Large intestine (tissue), 3 donors: ENCODE data around the gene CMTM1. TPM values are rescaled to one million over a fixed set of nuclear protein-coding genes. Genes with fewer than 3 reads are reported as not detected.

Experiments
- DNase-seq, 2 donors: peaks; one replicate each; pipeline versions ENCODE4 v3.0.0 to v3.0.0-alpha.2; 2013
- H3K27ac ChIP-seq: one replicate; pipeline ENCODE4 v1.5.1; 2013; ENCODE audit warnings: low read length
- H3K27me3 ChIP-seq: 2 replicates; pipeline ENCODE4 v1.6.1; 2013; ENCODE audit warnings: low read length; ENCODE audit not compliant: control insufficient read depth, insufficient read depth
- H3K36me3 ChIP-seq: 2 replicates; pipeline ENCODE4 v1.6.1; 2013; ENCODE audit warnings: low read length; ENCODE audit not compliant: control insufficient read depth, insufficient read depth
- H3K4me1 ChIP-seq: one replicate; pipeline ENCODE4 v1.6.1; 2013; ENCODE audit warnings: low read length; ENCODE audit not compliant: control insufficient read depth, insufficient read depth
- H3K4me3 ChIP-seq: one replicate; pipeline ENCODE4 v1.5.1; 2013; ENCODE audit warnings: low read length
- H3K9me3 ChIP-seq: one replicate; pipeline ENCODE4 v1.6.1; 2013; ENCODE audit warnings: mild to moderate bottlenecking, low read depth, low read length, moderate library complexity; ENCODE audit not compliant: control insufficient read depth
- WGBS: methylation state at CpG from one replicate; pipeline ENCODE4 v1.1.5; 2013; ENCODE audit warnings: low lambda C conversion rate; ENCODE audit not compliant: insufficient coverage; 5-methylcytosine and 5-hydroxymethylcytosine counted together
- polyA plus RNA-seq: library from polyadenylated mRNA; unstranded; fragments of 120-200 nt; gene quantifications from one replicate; pipeline ENCODE4 v1.2.1, GENCODE V29; 2013

The CMTM1 gene
- polyA plus RNA-seq, 1 donor, result 3.4 TPM

- H3K4me3 ChIP-seq, result no peak overlapping the region
- H3K27ac ChIP-seq, result peak overlapping the region; percentile 83
- peaks cover 4% of the 10 kb centered on the region for H3K9me3 ChIP-seq
- DNase-seq, result peak; percentile 23 to 49
- no peaks in the 10 kb centered on the region for H3K27me3 ChIP-seq
- H3K4me1 ChIP-seq, result peaks cover 29% of the 10 kb centered on the region
- H3K36me3 ChIP-seq, result peaks cover 4% of the 10 kb centered on the region
- 100% methylated on average over 1 of the region's 6 CpGs for WGBS
Measured at GRCh38 chr16:66551348-66551759, 14.9 kb upstream of the CMTM1 start.

GRCh38 chr16:66551788-66552285, 14.4 kb upstream of the CMTM1 start:
- peaks cover 29% of the 10 kb centered on the region for H3K4me1 ChIP-seq
- WGBS, result 86% methylated on average over 1 of the region's 8 CpGs
- peak overlapping the region; percentile 65 for H3K4me3 ChIP-seq
- H3K27ac ChIP-seq, result peak overlapping the region; percentile 83
- peaks cover 4% of the 10 kb centered on the region for H3K9me3 ChIP-seq
- no peaks in the 10 kb centered on the region for H3K27me3 ChIP-seq
- DNase-seq, result no peak
- H3K36me3 ChIP-seq, result peaks cover 4% of the 10 kb centered on the region

DNA sequence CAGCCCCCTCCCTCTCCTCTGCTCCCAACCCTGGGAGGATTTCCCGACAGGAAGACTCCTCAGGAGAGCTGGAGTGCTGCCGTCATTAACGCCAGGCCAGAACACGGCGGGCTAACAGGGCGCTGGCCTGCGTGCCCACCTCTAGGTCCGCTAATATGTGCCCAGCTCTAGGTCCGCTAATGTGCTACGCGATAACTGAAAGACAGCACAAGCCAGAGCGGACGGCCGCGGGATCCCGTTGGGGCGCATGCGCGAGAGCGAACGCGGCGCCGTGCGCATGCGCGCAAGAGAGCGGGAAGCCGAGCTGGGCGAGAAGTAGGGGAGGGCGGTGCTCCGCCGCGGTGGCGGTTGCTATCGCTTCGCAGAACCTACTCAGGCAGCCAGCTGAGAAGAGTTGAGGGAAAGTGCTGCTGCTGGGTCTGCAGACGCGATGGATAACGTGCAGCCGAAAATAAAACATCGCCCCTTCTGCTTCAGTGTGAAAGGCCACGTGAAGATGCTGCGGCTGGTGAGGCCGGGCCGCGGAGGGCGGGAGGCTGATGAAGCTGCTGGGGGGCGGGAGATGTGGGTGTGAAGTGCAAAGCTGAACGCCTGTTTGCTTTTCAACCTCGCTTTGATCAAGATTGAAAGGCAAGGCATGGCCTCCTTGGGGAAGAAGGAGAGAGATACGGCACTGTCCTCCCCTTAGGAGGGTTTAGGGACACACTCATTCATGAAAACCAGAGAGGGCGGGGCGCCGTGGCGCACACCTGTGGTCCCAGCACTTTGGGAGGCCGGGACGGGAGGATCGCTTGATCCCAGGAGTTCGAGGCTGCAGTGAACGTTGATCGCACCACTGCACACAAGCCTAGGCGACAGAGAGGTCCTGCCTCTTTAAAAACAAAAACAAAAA, 13.7 kb upstream of the CMTM1 start, which contains the start of gene CKLF:
Gene CKLF (plus strand): TSS at position 291 of the 892 bp plus-strand sequence. CDS start 140 bp downstream, at position 431.
- peak within 1 kb of the TSS; percentile 65 for H3K4me3 ChIP-seq
- H3K27me3 ChIP-seq, result no peaks in the 10 kb centered on the region
- H3K9me3 ChIP-seq, result peaks cover 4% of the 10 kb centered on the region
- H3K27ac ChIP-seq, result peak within 1 kb of the TSS; percentile 83
- peak; percentile 91 to 92 for DNase-seq
- H3K36me3 ChIP-seq, result peaks cover 3% of the 10 kb centered on the region
- peaks cover 29% of the 10 kb centered on the region for H3K4me1 ChIP-seq
- WGBS, result no CpG with 5 or more reads among the region's 63 CpGs

DNA sequence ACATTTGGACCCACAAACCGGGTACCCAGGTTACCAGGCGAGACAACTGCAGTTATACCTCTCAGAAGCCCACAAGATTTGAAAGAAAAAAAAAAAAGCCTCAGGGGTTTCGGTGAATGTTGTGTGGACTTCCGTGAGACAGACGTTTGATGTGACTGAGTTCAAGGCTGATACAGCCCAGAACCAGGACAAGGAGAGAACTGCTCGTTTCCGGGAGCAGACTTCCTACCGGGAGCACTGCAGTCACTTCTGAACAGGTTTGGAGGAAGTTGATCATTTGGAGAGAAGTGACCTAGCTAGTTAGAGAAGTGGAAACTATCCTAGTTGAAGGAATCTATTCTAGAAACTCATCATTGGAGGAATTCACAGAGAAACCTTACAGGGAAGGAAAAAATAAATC, 13.0 kb upstream of the CMTM1 start:
- no peak overlapping the region for H3K27ac ChIP-seq
- peaks cover 4% of the 10 kb centered on the region for H3K9me3 ChIP-seq
- H3K4me3 ChIP-seq, result peak overlapping the region; percentile 65
- H3K36me3 ChIP-seq, result peaks cover under 1% of the 10 kb centered on the region
- no peaks in the 10 kb centered on the region for H3K27me3 ChIP-seq
- no peak for DNase-seq
- no CpG with 5 or more reads among the region's 8 CpGs for WGBS
- peaks cover 29% of the 10 kb centered on the region for H3K4me1 ChIP-seq

GRCh38 chr16:66554021-66554420, 12.2 kb upstream of the CMTM1 start:
- DNase-seq, result no peak
- peaks cover 4% of the 10 kb centered on the region for H3K9me3 ChIP-seq

GRCh38 chr16:66554495-66554894, 11.7 kb upstream of the CMTM1 start:
- Histone ChIP-seq H3K27ac (no peak overlapping the region), H3K27me3 (no peaks in the 10 kb centered on the region), H3K4me1 (peaks cover 24% of the 10 kb centered on the region), H3K36me3 (peaks cover 9% of the 10 kb centered on the region), H3K4me3 (no peak overlapping the region), H3K9me3 (peaks cover 4% of the 10 kb centered on the region)
- WGBS, result 85% methylated on average over 5 of the region's 6 CpGs
- no peak for DNase-seq

More at GRCh38 chr16:66554021-66554420, 12.2 kb upstream of the CMTM1 start:
- 100% methylated on average over 3 of the region's 3 CpGs for WGBS
- Histone ChIP-seq H3K4me1 (peaks cover 28% of the 10 kb centered on the region), H3K27ac (no peak overlapping the region), H3K27me3 (no peaks in the 10 kb centered on the region), H3K36me3 (peaks cover 6% of the 10 kb centered on the region), H3K4me3 (no peak overlapping the region)

DNA sequence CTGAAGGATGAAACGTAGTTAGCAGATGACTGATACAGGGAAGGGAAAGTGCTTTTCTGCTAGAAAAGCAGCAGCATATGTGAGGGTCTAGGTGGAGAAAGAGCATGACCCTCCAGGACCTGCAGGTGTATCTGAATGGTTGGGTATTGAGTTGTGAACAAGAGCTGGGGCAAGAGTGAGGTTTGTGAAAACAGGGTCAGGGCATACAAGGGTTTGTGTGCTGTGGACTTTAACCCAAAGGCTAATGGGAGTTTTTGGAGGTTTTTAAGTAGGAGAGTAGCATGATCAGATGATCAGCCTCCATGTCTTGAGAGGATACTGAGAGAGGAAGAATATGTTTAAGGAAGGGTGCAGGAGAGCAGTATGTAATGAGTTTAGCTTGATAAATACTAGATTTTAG, 6.1 kb upstream of the CMTM1 start:
- Histone ChIP-seq H3K4me3 (no peak overlapping the region), H3K36me3 (peaks cover 24% of the 10 kb centered on the region), H3K27me3 (no peaks in the 10 kb centered on the region), H3K27ac (no peak overlapping the region), H3K4me1 (no peaks in the 10 kb centered on the region), H3K9me3 (no peaks in the 10 kb centered on the region)
- 100% methylated on average over 1 of the region's 1 CpG for WGBS
- no peak for DNase-seq

- WGBS, result 93% methylated on average over 2 of the region's 3 CpGs
- Histone ChIP-seq H3K9me3 (peaks cover 4% of the 10 kb centered on the region), H3K27ac (no peak overlapping the region), H3K4me1 (no peaks in the 10 kb centered on the region), H3K27me3 (no peaks in the 10 kb centered on the region), H3K36me3 (peaks cover 32% of the 10 kb centered on the region), H3K4me3 (no peak overlapping the region)
- no peak for DNase-seq
Measured at GRCh38 chr16:66561381-66562080, 4.7 kb upstream of the CMTM1 start.

DNA sequence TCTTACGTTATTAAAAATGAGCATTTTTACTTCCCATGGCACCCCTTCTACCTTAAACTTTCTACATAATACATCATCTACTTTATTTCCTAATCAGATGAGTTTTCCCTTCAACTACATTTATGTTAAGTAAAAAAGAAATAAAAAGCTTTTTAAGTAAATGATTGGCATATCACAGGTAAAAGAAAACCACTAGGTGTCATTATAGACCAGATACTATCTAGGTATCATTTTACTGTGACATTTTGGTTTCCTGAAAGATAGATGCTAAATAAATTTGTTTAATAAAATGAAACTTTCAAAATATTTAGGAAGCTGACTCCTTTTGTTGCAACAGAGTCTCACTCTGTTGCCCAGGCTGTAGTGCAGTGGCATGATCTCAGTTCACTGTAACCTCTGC, 3.8 kb upstream of the CMTM1 start:
- H3K9me3 ChIP-seq, result peaks cover 4% of the 10 kb centered on the region
- no peaks in the 10 kb centered on the region for H3K27me3 ChIP-seq
- H3K36me3 ChIP-seq, result peaks cover 37% of the 10 kb centered on the region
- no peak overlapping the region for H3K4me3 ChIP-seq
- 67% methylated on average over 1 of the region's 1 CpG for WGBS
- no peak overlapping the region for H3K27ac ChIP-seq
- DNase-seq, result no peak
- no peaks in the 10 kb centered on the region for H3K4me1 ChIP-seq

GRCh38 chr16:66562986-66563385, 3.3 kb upstream of the CMTM1 start:
- peaks cover 4% of the 10 kb centered on the region for H3K9me3 ChIP-seq
- WGBS, result no CpG with 5 or more reads among the region's 2 CpGs
- no peak overlapping the region for H3K27ac ChIP-seq
- peaks cover 37% of the 10 kb centered on the region for H3K36me3 ChIP-seq
- no peaks in the 10 kb centered on the region for H3K4me1 ChIP-seq
- DNase-seq, result no peak
- no peaks in the 10 kb centered on the region for H3K27me3 ChIP-seq
- no peak overlapping the region for H3K4me3 ChIP-seq
